IMR-90 (cell line): Measurements from ENCODE around the gene SLC25A33. TPM values are rescaled to one million over a fixed set of nuclear protein-coding genes. Genes with fewer than 3 reads are reported as not detected.

Experiments used
- ATAC-seq: fragments of 200-7000 bp; cut with Tn5 transposase; 2 replicates; pipeline ENCODE4 v1.9.1; 2020; ENCODE audit warnings: low read depth, mild to moderate bottlenecking, moderate library complexity
- BruUV-seq: library from RNA; stranded (reverse); fragments of 400-500 nt; replicated peaks from 2 replicates; lab custom pipeline; 2021; lab: Mats Ljungman, UMichigan
- CTCF ChIA-PET: fragments of 300-600 bp; formaldehyde crosslinking; extraction: SDS; loops from one replicate; lab custom pipeline; 2021; ENCODE audit warnings: antibody characterized with exemption; lab: Yijun Ruan, JAX
- POLR2A ChIA-PET: fragments of 300-600 bp; sonication (Branson Sonifier 250); formaldehyde crosslinking; loops from one replicate; lab custom pipeline; 2022; ENCODE audit warnings: antibody characterized with exemption; ENCODE audit not compliant: unreplicated experiment; lab: Charles Lee
- DNase-seq: peaks from one replicate; pipeline ENCODE4 v3.0.0; 2013
- H2AFZ ChIP-seq: replicated peaks from 2 replicates; pipeline ENCODE3; 2013; ENCODE audit warnings: low read length, mild to moderate bottlenecking; ENCODE audit not compliant: poor library complexity
- H2AK5ac ChIP-seq: 2 replicates; pipeline ENCODE4 v1.6.1; 2013; ENCODE audit warnings: low read depth, low read length, inconsistent platforms
- H2AK9ac ChIP-seq: replicated peaks from 2 replicates; pipeline ENCODE3; 2013; ENCODE audit warnings: mild to moderate bottlenecking, low read depth, low read length, moderate library complexity; ENCODE audit not compliant: poor library complexity
- H2BK120ac ChIP-seq: 2 replicates; pipeline ENCODE4 v1.6.1; 2013; ENCODE audit warnings: low read depth, low read length, inconsistent platforms
- H2BK15ac ChIP-seq: 3 replicates; pipeline ENCODE4 v1.6.1; 2013; ENCODE audit warnings: low read depth, low read length, inconsistent platforms
- H2BK20ac ChIP-seq: 2 replicates; pipeline ENCODE4 v1.6.1; 2013; ENCODE audit warnings: low read depth, mild to moderate bottlenecking, inconsistent platforms, low read length, moderate library complexity
- H2BK5ac ChIP-seq: 2 replicates; pipeline ENCODE4 v1.6.1; 2013; ENCODE audit warnings: mild to moderate bottlenecking, low read depth, low read length, inconsistent platforms; ENCODE audit not compliant: poor library complexity, severe bottlenecking
- H3K14ac ChIP-seq: replicated peaks from 2 replicates; pipeline ENCODE4 v1.6.1; 2013; ENCODE audit warnings: low read depth, low read length, inconsistent platforms
- H3K18ac ChIP-seq: 2 replicates; pipeline ENCODE4 v1.6.1; 2013; ENCODE audit warnings: low read depth, low read length, control low read depth
- H3K23ac ChIP-seq: 2 replicates; pipeline ENCODE4 v1.6.1; 2013; ENCODE audit warnings: low read depth, low read length, inconsistent platforms
- H3K27ac ChIP-seq: 2 replicates; pipeline ENCODE4 v1.5.1; 2013; ENCODE audit warnings: mild to moderate bottlenecking, control low read depth, low read length; ENCODE audit not compliant: insufficient read depth
- H3K27me3 ChIP-seq: 2 replicates; pipeline ENCODE4 v1.6.1; 2013; ENCODE audit warnings: low read length; ENCODE audit not compliant: control insufficient read depth, insufficient read depth
- H3K36me3 ChIP-seq: 2 replicates; pipeline ENCODE4 v1.6.1; 2013; ENCODE audit warnings: low read length, mixed read lengths; ENCODE audit not compliant: control insufficient read depth, insufficient read depth
- H3K4ac ChIP-seq: 2 replicates; pipeline ENCODE4 v1.6.1; 2013; ENCODE audit warnings: low read depth, low read length, inconsistent platforms
- H3K4me1 ChIP-seq: 2 replicates; pipeline ENCODE4 v1.6.1; 2013; ENCODE audit warnings: low read length, mixed read lengths; ENCODE audit not compliant: control insufficient read depth, insufficient read depth
- H3K4me2 ChIP-seq: 2 replicates; pipeline ENCODE4 v1.6.1; 2013; ENCODE audit warnings: low read depth, mild to moderate bottlenecking, control low read depth, low read length, moderate library complexity
- H3K4me3 ChIP-seq: 2 replicates; pipeline ENCODE4 v1.5.1; 2013; ENCODE audit warnings: low read depth, mild to moderate bottlenecking, control low read depth, low read length, moderate library complexity; ENCODE audit not compliant: insufficient read depth
- H3K56ac ChIP-seq: 2 replicates; pipeline ENCODE4 v1.6.1; 2013; ENCODE audit warnings: low read length, inconsistent platforms; ENCODE audit not compliant: insufficient read depth; ENCODE audit errors: extremely low read depth
- H3K79me1 ChIP-seq, 2 experiments: 2 replicates each; pipeline ENCODE4 v1.6.1; 2013; ENCODE audit warnings: low read length in 2 of 2, inconsistent platforms in 1 of 2, low read depth in 1 of 2
- H3K9ac ChIP-seq: 2 replicates; pipeline ENCODE4 v1.6.1; 2013; ENCODE audit warnings: low read depth, low read length, control low read depth
- H3K9me1 ChIP-seq: 2 replicates; pipeline ENCODE4 v1.6.1; 2013; ENCODE audit warnings: low read length, inconsistent platforms; ENCODE audit not compliant: insufficient read depth
- H3K9me3 ChIP-seq: 2 replicates; pipeline ENCODE4 v1.6.1; 2013; ENCODE audit warnings: low read length; ENCODE audit not compliant: control insufficient read depth, insufficient read depth
- H4K20me1 ChIP-seq: 2 replicates; pipeline ENCODE4 v1.6.1; 2013; ENCODE audit warnings: low read length, inconsistent platforms; ENCODE audit not compliant: insufficient read depth
- H4K5ac ChIP-seq: 2 replicates; pipeline ENCODE4 v1.6.1; 2013; ENCODE audit warnings: mild to moderate bottlenecking, low read depth, low read length, control low read depth
- H4K8ac ChIP-seq, 2 experiments: 2 replicates each; pipeline ENCODE4 v1.6.1; 2013; ENCODE audit warnings: low read depth in 2 of 2, low read length in 2 of 2, control low read depth in 1 of 2, inconsistent platforms in 1 of 2
- H4K91ac ChIP-seq: 2 replicates; pipeline ENCODE4 v1.6.1; 2013; ENCODE audit warnings: low read depth, low read length, inconsistent platforms; ENCODE audit not compliant: insufficient read depth
- BHLHE40 ChIP-seq: fragments of 150-350 bp; IDR thresholded peaks from 2 replicates; pipeline ENCODE4 v1.6.1; 2016; ENCODE audit warnings: mild to moderate bottlenecking, low read depth, low read length
- CEBPB ChIP-seq: IDR thresholded peaks from 2 replicates; pipeline ENCODE4 v1.6.1; 2012; ENCODE audit warnings: low read depth, low read length, improper control_type of control experiment
- CHD1 ChIP-seq: IDR thresholded peaks from 2 replicates; pipeline ENCODE4 v1.6.1; 2012; ENCODE audit warnings: low read depth, low read length, improper control_type of control experiment
- CTCF ChIP-seq: conservative IDR thresholded peaks from 2 replicates; pipeline ENCODE4 v1.5.1; 2012; ENCODE audit warnings: mild to moderate bottlenecking, low read depth, low read length, improper control_type of control experiment
- ELK1 ChIP-seq: fragments of 150-350 bp; IDR thresholded peaks from 2 replicates; pipeline ENCODE4 v1.6.1; 2016; ENCODE audit warnings: low read depth, mild to moderate bottlenecking, low read length, moderate library complexity, borderline replicate concordance
- MAFK ChIP-seq: IDR thresholded peaks from 2 replicates; pipeline ENCODE4 v1.6.1; 2012; ENCODE audit warnings: low read depth, low read length, improper control_type of control experiment
- MAZ ChIP-seq: IDR thresholded peaks from 2 replicates; pipeline ENCODE4 v1.6.1; 2012; ENCODE audit warnings: low read depth, mild to moderate bottlenecking, low read length, improper control_type of control experiment, moderate library complexity, borderline replicate concordance
- MXI1 ChIP-seq: IDR thresholded peaks from 2 replicates; pipeline ENCODE4 v1.6.1; 2012; ENCODE audit warnings: low read depth, mild to moderate bottlenecking, low read length, moderate library complexity, borderline replicate concordance
- POLR2A ChIP-seq: IDR thresholded peaks from 2 replicates; pipeline ENCODE4 v1.6.1; 2012; ENCODE audit warnings: mild to moderate bottlenecking, low read depth, low read length
- RCOR1 ChIP-seq: IDR thresholded peaks from 2 replicates; pipeline ENCODE4 v1.6.1; 2012; ENCODE audit warnings: mild to moderate bottlenecking, low read length, improper control_type of control experiment; ENCODE audit not compliant: insufficient replicate concordance
- RFX5 ChIP-seq: IDR thresholded peaks from 2 replicates; pipeline ENCODE4 v1.8.0; 2012; ENCODE audit warnings: low read depth, mild to moderate bottlenecking, low read length, moderate library complexity
- SMC3 ChIP-seq: fragments of 150-350 bp; IDR thresholded peaks from 2 replicates; pipeline ENCODE4 v1.6.1; 2016; ENCODE audit warnings: low read depth, mild to moderate bottlenecking, antibody characterized with exemption, low read length, moderate library complexity
- USF2 ChIP-seq: fragments of 150-350 bp; IDR thresholded peaks from 2 replicates; pipeline ENCODE4 v1.6.1; 2017; ENCODE audit warnings: mild to moderate bottlenecking, antibody characterized with exemption, low read length, low read depth
- WGBS, 2 experiments: methylation state at CpG; one replicate each; pipeline versions ENCODE4 v1.1.5 to v1.1.7; 2013; ENCODE audit warnings: missing lambda C conversion rate in 2 of 2; ENCODE audit not compliant: insufficient read length in 1 of 2; ENCODE audit errors: extremely low coverage in 2 of 2; 5-methylcytosine and 5-hydroxymethylcytosine counted together
- dilution Hi-C: fragments of 300-500 bp; cut with HindIII; formaldehyde crosslinking; loops from one replicate; pipeline ENCODE4 v1.14.3; 2018; ENCODE audit warnings: low sequenced_read_pairs; ENCODE audit not compliant: unreplicated experiment
- in situ Hi-C: fragments of 300-500 bp; cut with MboI; formaldehyde crosslinking; loops from 3 replicates; pipeline ENCODE4 v1.14.3; 2019; ENCODE audit warnings: low sequenced_read_pairs, inconsistent platforms, mixed read lengths
- intact Hi-C: fragments of 100-400 bp; cut with micrococcal nuclease; formaldehyde crosslinking; loops from 2 replicates; pipeline ENCODE4 v1.10.0; 2022
- polyA plus RNA-seq, 3 experiments: library from polyadenylated mRNA; depleted of rRNA; stranded (reverse); fragments of >200 nt; gene quantifications; 2 replicates each; pipeline ENCODE4 v1.2.3, GENCODE V29; 2012; ENCODE audit warnings: low replicate concordance in 1 of 3
- total RNA-seq: library from RNA; depleted of rRNA; stranded (reverse); fragments of >200 nt; gene quantifications from 2 replicates; pipeline ENCODE4 v1.2.3, GENCODE V29; 2012

SLC25A33 gene
- total and polyA plus RNA-seq, 2 of the 4 experiments (the other 2 are of a cell fraction), result 2.5 to 3.0 TPM

GRCh38 chr1:9600861-9601834 lies 61.9 kb downstream of the SLC25A33 start:
- no peak overlapping the region for H3K4ac ChIP-seq
- no TSS peak for BruUV-seq
- H4K20me1 ChIP-seq, result peaks cover 8% of the 10 kb centered on the region; the same call in 1 of the 2 replicates
- no peak overlapping the region for H4K91ac ChIP-seq
- no peak overlapping the region for H3K18ac ChIP-seq
- no peak overlapping the region for H2BK120ac ChIP-seq
- no peak overlapping the region for H3K56ac ChIP-seq
- peaks cover 3% of the 10 kb centered on the region; the same call in 1 of the 2 replicates for H3K4me1 ChIP-seq
- dilution Hi-C loops, result no loop called here
- no peak for TF ChIP-seq MAFK
- TF ChIP-seq RCOR1, result no peak
- no peak for TF ChIP-seq SMC3
- TF ChIP-seq MXI1, result no peak
- no peak for TF ChIP-seq CHD1
- no peak for TF ChIP-seq USF2
- no peak for TF ChIP-seq POLR2A
- no peak for TF ChIP-seq CTCF
- TF ChIP-seq RFX5, result no peak
- TF ChIP-seq MAZ, result no peak
- no peak for TF ChIP-seq BHLHE40
- no peak for TF ChIP-seq CEBPB
- no peak for TF ChIP-seq ELK1
- no peak overlapping the region for H3K4me3 ChIP-seq
- CTCF ChIA-PET, result no interaction called here
- H3K27me3 ChIP-seq, result no peaks in the 10 kb centered on the region
- peaks cover 0 to 11% of the 10 kb centered on the region in 2 experiments; a peak in 2 of 4 replicates for H3K79me1 ChIP-seq
- no peak overlapping the region for H2AFZ ChIP-seq
- H3K9ac ChIP-seq, result no peak overlapping the region
- no peak for ATAC-seq
- H2BK15ac ChIP-seq, result no peak overlapping the region
- 96% methylated on average over 21 of the region's 39 CpGs; no CpG with 5 or more reads in 1 of the 2 experiments for WGBS, 2 experiments
- no peak overlapping the region for H3K4me2 ChIP-seq
- H2BK5ac ChIP-seq, result no peak overlapping the region
- intact Hi-C loops, result no loop called here
- no peak overlapping the region for H2AK9ac ChIP-seq
- no peaks in the 10 kb centered on the region for H3K9me3 ChIP-seq
- in situ Hi-C loops, result no loop called here
- no peak overlapping the region for H4K8ac ChIP-seq
- H3K23ac ChIP-seq, result no peak overlapping the region
- no peak overlapping the region for H4K5ac ChIP-seq
- DNase-seq, result no peak
- H3K27ac ChIP-seq, result no peak overlapping the region
- peaks cover 30% of the 10 kb centered on the region; the same call in 1 of the 2 replicates for H3K36me3 ChIP-seq
- no peaks in the 10 kb centered on the region for H3K9me1 ChIP-seq
- H2BK20ac ChIP-seq, result no peak overlapping the region
- POLR2A ChIA-PET, result no interaction called here
- no peak overlapping the region for H3K14ac ChIP-seq
- H2AK5ac ChIP-seq, result no peak overlapping the region
